ENCODE results near the gene NFE2L3.
"Not testable (repeated sequence)": the region's sequence is repeated elsewhere in the genome, so short reads cannot be mapped to it uniquely, and the experiment has no call there.

Gene NFE2L3

DNA sequence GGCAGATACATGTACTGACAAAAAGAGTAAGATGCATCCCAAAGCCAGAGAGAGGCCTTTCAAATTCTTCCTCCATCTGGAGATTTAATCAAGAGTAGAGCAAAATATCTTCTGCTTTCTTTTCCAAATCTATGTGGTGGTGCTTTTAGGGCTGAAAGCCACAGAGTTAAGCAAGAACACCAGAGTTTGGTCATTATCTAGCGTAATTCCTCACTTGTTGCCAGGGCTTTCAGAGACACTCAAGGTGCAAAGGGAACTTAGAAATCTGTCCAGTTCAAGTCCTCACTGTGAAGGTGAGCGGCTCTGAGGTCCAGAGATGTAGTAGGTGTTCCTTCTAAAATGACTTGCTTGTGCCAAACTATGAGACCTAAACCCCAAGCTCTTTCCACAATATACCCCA, 10.9 kb upstream of the NFE2L3 start:
- H3K36me3 ChIP-seq (ENCODE audit: insufficient read depth, low read length) = no peaks in the 10 kb centered on the region
- no peak for TF ChIP-seq EZH2 (IDR thresholded peaks at IDR 0.05)
- no peak for TF ChIP-seq FOXP2 (optimal IDR thresholded peaks at IDR 0.05; ENCODE audit: control extremely low read depth, extremely low read length, insufficient read depth)
- no peak for TF ChIP-seq POLR2AphosphoS5 (IDR thresholded peaks at IDR 0.05; ENCODE audit: borderline replicate concordance, low read depth, low read length)
- H3K9me3 ChIP-seq (ENCODE audit: low read depth, low read length) = no peaks in the 10 kb centered on the region
- H3K27ac ChIP-seq = no peak overlapping the region
- no peak overlapping the region for H3K4me3 ChIP-seq
- H3K9ac ChIP-seq (ENCODE audit: insufficient read length) = no peak overlapping the region
- no peak for DNase-seq (ENCODE audit: low read depth, low spot score)

GRCh38 chr7:26143298-26144048, 8.5 kb upstream of the NFE2L3 start:
- no peaks in the 10 kb centered on the region for H3K36me3 ChIP-seq (ENCODE audit: insufficient read depth, low read length)
- no peak overlapping the region for H3K9ac ChIP-seq (ENCODE audit: insufficient read length)
- TF ChIP-seq EZH2 (IDR thresholded peaks at IDR 0.05) = no peak
- TF ChIP-seq POLR2AphosphoS5 (IDR thresholded peaks at IDR 0.05; ENCODE audit: borderline replicate concordance, low read depth, low read length) = no peak
- no peak for TF ChIP-seq FOXP2 (optimal IDR thresholded peaks at IDR 0.05; ENCODE audit: control extremely low read depth, extremely low read length, insufficient read depth)
- no peak overlapping the region for H3K27ac ChIP-seq
- no peak for DNase-seq (ENCODE audit: low read depth, low spot score)
- no peak overlapping the region for H3K4me3 ChIP-seq
- H3K9me3 ChIP-seq (ENCODE audit: low read depth, low read length) = no peaks in the 10 kb centered on the region

DNA sequence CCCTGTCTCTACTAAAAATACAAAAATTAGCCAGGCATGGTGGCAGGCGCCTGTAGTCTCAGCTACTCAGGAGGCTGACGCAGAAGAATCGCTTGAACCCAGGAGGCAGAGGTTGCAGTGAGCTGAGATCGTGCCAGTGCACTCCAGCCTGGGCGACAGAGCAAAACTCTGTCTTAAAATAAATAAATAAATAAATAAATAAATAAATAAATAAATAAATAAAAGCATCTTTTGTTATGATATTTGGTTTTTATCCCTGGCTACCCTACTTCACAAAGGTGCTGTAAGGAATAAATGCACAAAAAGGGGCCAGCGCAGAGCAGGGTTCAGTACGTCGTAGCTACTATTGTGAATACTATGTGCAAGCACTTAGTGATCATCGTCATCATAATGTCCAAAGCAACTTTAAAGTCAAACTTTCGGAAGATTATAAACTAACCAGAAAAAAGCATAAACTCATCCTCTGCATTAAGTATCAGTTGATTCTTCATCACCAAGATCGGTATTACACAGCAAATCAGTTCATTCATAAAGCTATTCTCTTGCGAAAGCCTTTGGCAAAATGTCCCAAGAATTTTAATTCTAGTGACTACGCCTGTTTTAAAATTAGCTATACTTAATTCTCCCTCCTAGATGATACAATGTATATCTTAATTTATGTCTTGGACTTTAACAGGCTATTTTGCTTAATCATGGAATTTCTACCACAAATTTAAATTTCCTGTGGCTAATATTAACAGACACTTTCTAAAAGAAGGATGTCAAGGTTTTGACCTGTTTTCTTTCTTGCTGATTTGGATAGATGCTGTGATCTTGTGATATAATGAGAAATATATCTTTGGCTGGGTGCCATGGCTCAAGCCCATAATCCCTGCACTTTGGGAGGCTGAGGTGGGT, 7.6 kb upstream of the NFE2L3 start:
- no peak overlapping the region; the same call in 1 of the 2 replicates for H3K4me3 ChIP-seq
- no peaks in the 10 kb centered on the region for H3K36me3 ChIP-seq (ENCODE audit: insufficient read depth, low read length)
- DNase-seq (ENCODE audit: low read depth, low spot score) = no peak
- TF ChIP-seq POLR2AphosphoS5 (IDR thresholded peaks at IDR 0.05; ENCODE audit: borderline replicate concordance, low read depth, low read length) (no peak), FOXP2 (optimal IDR thresholded peaks at IDR 0.05; ENCODE audit: control extremely low read depth, extremely low read length, insufficient read depth) (no peak), EZH2 (IDR thresholded peaks at IDR 0.05) (no peak)
- H3K9ac ChIP-seq (ENCODE audit: insufficient read length) = no peak overlapping the region
- H3K9me3 ChIP-seq (ENCODE audit: low read depth, low read length) = no peaks in the 10 kb centered on the region
- H3K27ac ChIP-seq = no peak overlapping the region

GRCh38 chr7:26145238-26145637, 6.8 kb upstream of the NFE2L3 start:
- H3K9me3 ChIP-seq (ENCODE audit: low read depth, low read length) = no peaks in the 10 kb centered on the region
- no peak overlapping the region for H3K27ac ChIP-seq
- DNase-seq (ENCODE audit: low read depth, low spot score) = no peak
- TF ChIP-seq FOXP2 (optimal IDR thresholded peaks at IDR 0.05; ENCODE audit: control extremely low read depth, extremely low read length, insufficient read depth) (no peak), POLR2AphosphoS5 (IDR thresholded peaks at IDR 0.05; ENCODE audit: borderline replicate concordance, low read depth, low read length) (no peak), EZH2 (IDR thresholded peaks at IDR 0.05) (no peak)
- no peaks in the 10 kb centered on the region for H3K36me3 ChIP-seq (ENCODE audit: insufficient read depth, low read length)
- no peak overlapping the region for H3K4me3 ChIP-seq
- H3K9ac ChIP-seq (ENCODE audit: insufficient read length) = no peak overlapping the region

- TF ChIP-seq EZH2 (IDR thresholded peaks at IDR 0.05) (no peak), POLR2AphosphoS5 (IDR thresholded peaks at IDR 0.05; ENCODE audit: borderline replicate concordance, low read depth, low read length) (no peak), FOXP2 (optimal IDR thresholded peaks at IDR 0.05; ENCODE audit: control extremely low read depth, extremely low read length, insufficient read depth) (no peak)
- Histone ChIP-seq H3K9me3 (ENCODE audit: low read depth, low read length) (no peaks in the 10 kb centered on the region), H3K9ac (ENCODE audit: insufficient read length) (no peak overlapping the region), H3K27ac (no peak overlapping the region), H3K4me3 (no peak overlapping the region), H3K36me3 (ENCODE audit: insufficient read depth, low read length) (no peaks in the 10 kb centered on the region)
- no peak for DNase-seq (ENCODE audit: low read depth, low spot score)
These were observed 5.0 kb upstream of the NFE2L3 start for GRCh38 chr7:26147030-26147429.

- DNase-seq (ENCODE audit: low read depth, low spot score); H3K36me3 ChIP-seq (ENCODE audit: insufficient read depth, low read length); H3K4me3 ChIP-seq; H3K9ac ChIP-seq (ENCODE audit: insufficient read length); H3K9me3 ChIP-seq (ENCODE audit: low read depth, low read length); H3K27ac ChIP-seq: not testable (repeated sequence)
These were observed 4.2 kb upstream of the NFE2L3 start for GRCh38 chr7:26147646-26148306.

DNA sequence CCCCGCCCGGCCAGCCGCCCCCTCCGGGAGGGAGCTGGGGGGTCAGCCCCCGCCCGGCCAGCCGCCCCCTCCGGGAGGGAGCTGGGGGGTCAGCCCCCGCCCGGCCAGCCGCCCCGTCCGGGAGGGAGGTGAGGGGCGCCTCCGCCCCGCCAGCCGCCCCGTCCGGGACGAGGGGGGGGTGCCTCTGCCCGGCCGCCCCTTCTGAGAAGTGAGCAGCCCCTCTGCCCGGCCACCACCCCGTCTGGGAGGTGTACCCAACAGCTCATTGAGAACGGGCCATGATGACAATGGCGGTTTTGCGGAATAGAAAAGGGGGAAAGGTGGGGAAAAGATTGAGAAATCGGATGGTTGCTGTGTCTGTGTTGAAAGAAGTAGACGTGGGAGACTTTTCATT, 3.7 kb upstream of the NFE2L3 start:
- not testable (repeated sequence) for H3K4me3 ChIP-seq; H3K27ac ChIP-seq; H3K9ac ChIP-seq (ENCODE audit: insufficient read length); H3K9me3 ChIP-seq (ENCODE audit: low read depth, low read length); H3K36me3 ChIP-seq (ENCODE audit: insufficient read depth, low read length); DNase-seq (ENCODE audit: low read depth, low spot score)

DNA sequence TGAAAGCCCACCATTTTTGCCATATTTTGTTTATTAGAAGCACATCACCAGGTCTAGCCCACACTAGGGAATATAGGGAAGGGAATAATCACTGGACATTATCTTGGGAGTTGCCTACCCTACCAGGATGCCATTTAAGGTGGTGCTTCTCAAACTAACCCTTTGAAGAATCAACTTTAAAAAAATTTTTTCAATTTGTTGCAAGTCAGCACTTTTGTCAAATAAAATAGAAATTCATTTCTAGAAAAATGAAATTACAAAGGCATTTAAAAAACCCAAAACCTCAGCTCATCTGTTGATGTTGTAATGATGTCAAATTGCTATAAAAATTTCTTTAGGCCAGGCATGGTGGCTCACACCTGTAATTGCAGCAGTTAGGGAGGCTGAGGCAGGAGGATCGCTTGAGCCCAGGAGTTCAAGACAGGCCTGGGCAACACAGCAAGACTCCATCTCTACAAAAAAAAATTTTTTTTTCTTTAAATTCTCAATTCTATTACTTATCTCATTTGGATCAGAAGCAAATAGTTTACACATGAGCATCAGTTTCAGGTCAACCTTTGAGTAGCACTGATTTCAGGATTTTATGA, 2.5 kb upstream of the NFE2L3 start:
- Histone ChIP-seq H3K27ac (no peak overlapping the region), H3K36me3 (ENCODE audit: insufficient read depth, low read length) (no peaks in the 10 kb centered on the region), H3K9ac (ENCODE audit: insufficient read length) (no peak overlapping the region), H3K9me3 (ENCODE audit: low read depth, low read length) (no peaks in the 10 kb centered on the region), H3K4me3 (no peak overlapping the region)
- no peak for DNase-seq (ENCODE audit: low read depth, low spot score)
- TF ChIP-seq EZH2 (IDR thresholded peaks at IDR 0.05) = no peak
- no peak for TF ChIP-seq FOXP2 (optimal IDR thresholded peaks at IDR 0.05; ENCODE audit: control extremely low read depth, extremely low read length, insufficient read depth)
- no peak for TF ChIP-seq POLR2AphosphoS5 (IDR thresholded peaks at IDR 0.05; ENCODE audit: borderline replicate concordance, low read depth, low read length)
